ENCODE data around the gene CHST8. TPM values are rescaled to one million over a fixed set of nuclear protein-coding genes. Genes with fewer than 3 reads are reported as not detected.

CHST8 gene
- total RNA-seq, 1 experiment from 2014 or later, result 33.5 TPM

DNA sequence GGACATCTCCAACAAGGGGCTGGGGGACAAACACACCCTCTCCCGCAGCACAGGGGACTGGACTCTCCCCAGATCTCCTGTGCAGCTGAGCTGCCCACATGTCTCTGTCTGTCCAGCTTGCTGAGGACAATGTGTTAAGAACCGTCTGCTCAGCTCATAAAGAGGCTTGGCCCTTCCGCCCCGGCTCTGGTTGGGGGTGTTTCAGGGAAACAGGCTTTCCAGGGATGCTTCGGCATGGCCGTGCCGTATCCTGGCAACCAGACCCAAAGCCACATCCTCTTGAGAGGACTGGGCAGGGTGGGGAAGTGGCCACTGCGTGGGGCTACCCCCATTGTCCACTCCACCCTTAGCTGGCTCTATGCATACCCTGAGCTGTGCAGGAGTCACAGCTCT, 41.1 kb upstream of the CHST8 start:
- Mint-ChIP-seq H3K4me1 (peaks cover 6% of the 10 kb centered on the region; the same call in 1 of the 2 replicates), H3K36me3 (no peaks in the 10 kb centered on the region), H3K27me3 (ENCODE audit: low read depth) (no peaks in the 10 kb centered on the region; the same call in 1 of the 2 replicates), H3K9me3 (no peaks in the 10 kb centered on the region), H3K27ac (no peak overlapping the region), H3K4me3 (no peak overlapping the region)
- ChIA-PET CTCF (no interaction called here), POLR2A (no interaction called here)
- TF ChIP-seq, protein P1, sequence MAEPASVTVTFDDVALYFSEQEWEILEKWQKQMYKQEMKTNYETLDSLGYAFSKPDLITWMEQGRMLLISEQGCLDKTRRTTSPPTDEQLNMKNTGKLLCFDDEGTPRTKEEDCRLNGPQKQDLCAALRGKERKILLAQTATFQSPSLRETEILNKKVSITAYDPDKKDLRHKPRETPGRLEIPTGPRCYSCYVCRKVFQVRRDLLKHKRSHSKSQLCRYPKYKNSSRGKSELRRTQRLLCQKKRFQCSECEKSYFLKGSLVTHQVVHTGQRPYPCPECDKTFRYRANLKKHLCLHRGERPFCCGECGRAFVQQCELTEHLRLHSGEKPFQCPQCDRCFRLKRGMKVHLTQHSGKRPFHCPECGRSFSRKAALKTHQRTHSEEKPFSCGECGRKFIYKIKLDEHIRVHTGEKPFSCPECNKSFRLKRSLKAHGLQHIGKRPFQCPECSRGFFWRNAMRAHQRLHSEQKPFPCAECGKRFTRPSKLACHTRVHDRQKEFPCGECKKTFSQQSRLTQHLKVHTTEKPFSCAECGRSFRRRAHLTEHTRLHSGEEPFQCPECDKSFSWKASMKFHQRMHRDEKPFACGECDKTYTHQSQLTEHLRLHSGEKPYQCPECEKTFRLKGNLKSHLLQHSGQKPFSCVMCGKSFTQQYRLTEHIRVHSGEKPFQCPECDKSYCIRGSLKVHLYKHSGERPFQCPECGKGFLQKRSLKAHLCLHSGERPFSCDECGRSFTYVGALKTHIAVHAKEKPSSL (CRISPR knock-in tag; conservative IDR thresholded peaks at IDR 0.05), result no peak
- no peak for TF ChIP-seq FOXP1 (CRISPR knock-in tag; IDR thresholded peaks at IDR 0.05; ENCODE audit: borderline replicate concordance)
- TF ChIP-seq EMX1 (CRISPR knock-in tag; IDR thresholded peaks at IDR 0.05), result no peak
- no peak for TF ChIP-seq E2F4 (CRISPR knock-in tag; IDR thresholded peaks at IDR 0.05; ENCODE audit: borderline replicate concordance, low read depth)
- TF ChIP-seq PRRX2 (CRISPR knock-in tag; IDR thresholded peaks at IDR 0.05), result no peak
- no peak for TF ChIP-seq MYBL2 (CRISPR knock-in tag; IDR thresholded peaks at IDR 0.05)
- no peak for TF ChIP-seq ZNF671 (CRISPR knock-in tag; IDR thresholded peaks at IDR 0.05)
- no peak for TF ChIP-seq MLX (CRISPR knock-in tag; IDR thresholded peaks at IDR 0.05)
- no peak for TF ChIP-seq ZNF532 (CRISPR knock-in tag; IDR thresholded peaks at IDR 0.05; ENCODE audit: borderline replicate concordance)
- TF ChIP-seq ETV6 (CRISPR knock-in tag; IDR thresholded peaks at IDR 0.05), result no peak
- no peak for TF ChIP-seq ZMAT4 (CRISPR knock-in tag; IDR thresholded peaks at IDR 0.05)
- no peak for TF ChIP-seq ELF4 (CRISPR knock-in tag; IDR thresholded peaks at IDR 0.05; ENCODE audit: low read depth)
- TF ChIP-seq ZNF317 (CRISPR knock-in tag; IDR thresholded peaks at IDR 0.05; ENCODE audit: borderline replicate concordance, low read depth), result no peak
- TF ChIP-seq GRHL2 (CRISPR knock-in tag; IDR thresholded peaks at IDR 0.05; ENCODE audit: insufficient replicate concordance, severe bottlenecking), result no peak
- DNase-seq (ENCODE audit: low spot score) (no peak), ATAC-seq (no peak)

DNA sequence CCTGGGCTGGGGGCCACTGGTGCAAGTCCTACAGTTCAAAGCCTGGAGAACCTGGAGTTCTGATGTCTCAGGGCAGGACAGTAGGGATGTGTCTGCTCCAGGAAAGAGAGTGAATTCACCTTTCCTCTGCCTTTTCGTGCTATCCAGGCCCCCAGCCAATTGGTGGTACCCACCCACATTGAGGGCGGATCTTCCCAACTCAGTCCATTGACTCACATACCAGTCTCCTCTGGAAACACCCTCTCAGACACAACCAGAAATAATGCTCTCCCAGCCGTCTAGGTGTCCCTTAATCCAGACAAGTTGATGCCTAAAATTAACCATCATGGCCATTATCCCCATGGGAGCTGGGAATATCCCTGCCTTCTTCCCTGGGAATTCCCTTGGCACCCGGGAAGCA, 38.8 kb upstream of the CHST8 start:
- Mint-ChIP-seq H3K4me1 (peaks cover 6% of the 10 kb centered on the region; the same call in 1 of the 2 replicates), H3K4me3 (no peak overlapping the region), H3K27ac (no peak overlapping the region), H3K36me3 (peaks cover 10% of the 10 kb centered on the region), H3K27me3 (ENCODE audit: low read depth) (no peaks in the 10 kb centered on the region; the same call in none of the 2 replicates), H3K9me3 (peaks cover 14% of the 10 kb centered on the region)
- ATAC-seq (no peak; the same call in 1 of the 2 replicates), DNase-seq (ENCODE audit: low spot score) (no peak)
- no peak for TF ChIP-seq CREM (CRISPR knock-in tag; IDR thresholded peaks at IDR 0.05)
- POLR2A ChIA-PET, result interaction anchor here (0.6 kb wide), 1 partner anchor 556 kb away, joined by 5 read pairs; no protein-coding TSS in a partner anchor
- CTCF ChIA-PET, result no interaction called here

All from WTC11 (cell line).